Stimulated activated CD4-positive, alpha-beta T cell treated with anti-CD3 and anti-CD28 coated beads, Interleukin-15, amount 100 ng/mL, for 24 hours (primary cell): ENCODE measurements around the gene SMC1B.
A peak's percentile ranks its signal among the peaks of the same experiment; 100 is the strongest.
"Not testable (repeated sequence)": the region's sequence is repeated elsewhere in the genome, so short reads cannot be mapped to it uniquely, and the experiment has no call there.

Experiments
- DNase-seq: peaks from one replicate; pipeline ENCODE4 v3.0.0-alpha.2; 2020

SMC1B gene

GRCh38 chr22:45338795-45339194, 74.6 kb downstream of the SMC1B start:
- no peak for DNase-seq

GRCh38 chr22:45337536-45337935, 75.9 kb downstream of the SMC1B start:
- DNase-seq = no peak

DNA sequence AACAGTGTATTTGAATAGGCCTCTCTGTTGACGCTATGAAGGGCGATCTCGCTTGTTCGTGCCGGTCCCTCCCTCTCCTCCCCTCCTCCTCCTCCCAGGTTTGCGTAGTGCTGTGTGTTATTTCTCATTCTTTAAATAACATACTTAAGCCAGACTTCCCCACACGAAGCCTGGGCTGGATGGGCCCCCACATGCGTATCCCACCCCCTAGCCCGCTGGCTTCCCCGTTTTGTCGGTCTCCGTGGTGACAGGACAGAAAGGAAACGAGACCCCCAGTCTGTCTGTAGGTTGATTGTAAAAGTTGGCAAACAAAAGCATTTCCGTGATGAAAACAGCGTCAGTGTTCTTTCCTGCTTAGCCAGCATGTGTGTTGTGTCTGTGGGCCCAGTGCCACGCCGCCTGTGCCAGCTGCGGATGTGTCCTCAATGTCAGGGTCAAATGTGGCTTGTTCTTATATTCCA, 76.4 kb downstream of the SMC1B start:
- no peak for DNase-seq

DNA sequence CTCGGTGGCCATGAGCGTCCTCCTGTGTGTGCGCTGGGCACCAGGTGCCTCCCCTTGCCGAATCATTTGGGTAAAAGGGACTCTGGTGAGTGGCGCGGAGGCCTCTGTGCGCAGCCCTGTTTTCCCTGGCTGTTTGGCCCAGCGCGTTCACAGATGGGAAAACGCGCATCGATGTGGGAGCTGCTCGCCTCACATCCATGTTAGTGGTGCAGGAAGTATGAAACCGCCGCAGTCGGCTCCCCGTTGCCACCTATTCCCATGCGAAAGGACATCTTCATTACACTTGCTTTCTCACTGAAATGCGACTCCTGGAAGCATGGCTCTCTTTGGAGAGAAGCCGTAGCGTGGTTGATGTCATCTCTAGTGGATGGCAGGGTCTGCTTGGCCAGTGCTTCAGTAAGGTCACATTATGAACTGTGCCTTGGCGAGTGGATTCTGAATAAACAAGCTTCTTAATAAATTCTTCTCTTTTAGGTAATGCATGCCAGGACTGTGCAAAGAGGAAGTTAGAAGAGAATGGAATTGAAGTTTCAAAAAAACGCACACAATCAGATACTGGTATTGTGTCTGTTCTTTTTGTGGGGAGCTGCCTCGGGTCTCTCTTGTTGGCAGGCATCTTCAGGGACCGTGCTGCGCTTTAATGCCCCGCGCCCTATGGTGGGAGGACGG, 77.4 kb downstream of the SMC1B start:
- DNase-seq = no peak

DNA sequence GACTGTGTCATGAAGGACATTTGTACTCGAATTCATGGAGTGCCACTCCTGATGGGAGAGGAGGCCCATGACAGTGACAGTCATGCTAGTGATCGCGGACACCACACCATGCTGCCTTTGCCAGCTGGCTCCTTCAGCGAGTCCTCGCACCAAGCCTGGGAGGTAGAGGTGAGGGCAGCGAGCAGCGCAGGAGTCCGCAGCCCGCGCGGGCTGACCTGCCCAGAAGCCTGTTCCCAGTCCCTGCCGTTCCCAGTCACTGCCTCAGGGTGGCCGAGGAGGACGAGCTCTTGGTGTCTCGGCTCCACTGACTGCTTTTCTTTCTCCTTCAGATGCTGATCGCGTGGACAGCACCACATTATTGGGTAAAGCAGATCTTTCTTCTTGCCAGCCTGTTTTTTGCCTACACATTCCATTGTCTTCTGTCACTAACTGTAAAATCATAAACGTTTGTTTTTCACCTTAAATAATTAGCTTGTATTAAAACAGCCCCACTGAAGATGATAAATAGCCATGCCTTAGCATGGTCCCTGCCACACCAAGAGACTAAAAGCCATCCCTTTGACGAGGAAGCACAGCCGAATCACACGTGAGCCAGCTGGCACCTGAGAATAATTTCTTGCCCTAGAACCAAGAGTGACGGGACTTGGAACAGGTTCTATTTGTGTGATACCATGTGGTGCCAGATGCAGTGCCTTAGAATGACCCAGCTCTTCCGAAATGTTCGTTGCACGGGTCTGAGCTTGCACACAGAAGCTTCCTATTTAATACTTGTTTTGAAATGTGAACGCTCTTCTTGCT, 78.2 kb downstream of the SMC1B start:
- DNase-seq = no peak

GRCh38 chr22:45334528-45334927, 78.9 kb downstream of the SMC1B start:
- no peak for DNase-seq

DNA sequence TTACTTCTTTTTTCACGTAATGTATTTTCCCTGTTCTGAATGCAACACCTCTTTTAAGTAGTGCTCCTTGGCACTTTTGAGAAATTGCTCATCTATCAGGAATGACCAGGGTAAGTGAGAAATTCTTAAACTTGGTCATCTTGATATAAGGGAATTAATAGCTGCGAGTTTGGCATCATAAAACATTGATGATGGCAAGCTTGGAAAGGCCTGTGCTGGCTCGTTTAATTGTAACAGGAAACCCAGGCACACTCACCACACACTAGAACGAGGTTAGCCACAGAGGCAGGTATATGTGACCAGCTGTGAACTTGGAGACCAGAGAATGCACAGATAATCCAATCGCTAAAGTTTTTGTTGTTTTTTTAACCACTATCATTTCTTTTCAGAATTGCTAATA, 79.3 kb downstream of the SMC1B start:
- DNase-seq = no peak

DNA sequence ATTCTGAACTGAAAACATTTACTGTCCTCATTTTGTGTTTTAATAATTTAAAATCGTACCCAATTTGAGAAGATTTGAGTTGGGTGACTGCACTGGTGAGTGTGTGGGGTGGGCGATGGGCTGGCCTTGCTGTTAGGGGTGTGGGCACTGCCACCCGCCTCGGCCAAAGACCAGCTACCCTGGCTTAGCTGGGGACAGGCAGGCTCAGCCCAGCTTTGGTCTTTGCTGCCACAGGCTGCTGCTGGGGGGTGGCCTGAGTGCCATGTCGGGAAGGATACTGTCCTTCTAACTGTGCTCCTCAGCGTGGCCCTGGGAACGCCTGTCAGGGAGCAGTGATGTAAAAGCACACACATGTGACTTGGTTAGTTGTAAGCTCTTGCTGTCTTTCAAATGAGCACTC, 81.4 kb downstream of the SMC1B start:
- no peak for DNase-seq

DNA sequence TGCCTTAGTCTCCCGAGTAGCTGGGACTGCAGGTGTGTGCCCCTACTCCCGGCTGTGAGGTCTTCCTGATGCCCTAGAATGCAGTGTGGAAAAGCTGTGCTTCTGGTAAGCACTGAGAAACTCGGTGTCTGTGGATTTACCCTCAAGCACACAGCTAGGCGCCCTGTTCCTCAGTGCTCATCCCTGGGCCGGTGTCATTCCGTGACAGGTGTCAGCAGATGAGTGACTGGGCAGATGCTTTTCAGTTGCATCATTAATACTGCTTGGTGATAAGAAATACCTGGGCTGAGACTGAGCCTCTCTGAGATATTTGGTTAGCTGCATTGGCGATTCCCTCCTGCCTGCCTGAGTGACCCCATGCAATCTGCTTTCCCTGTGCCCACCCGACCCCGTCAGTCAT, 81.9 kb downstream of the SMC1B start:
- DNase-seq = no peak

GRCh38 chr22:45330548-45330947, 82.9 kb downstream of the SMC1B start:
- no peak for DNase-seq

DNA sequence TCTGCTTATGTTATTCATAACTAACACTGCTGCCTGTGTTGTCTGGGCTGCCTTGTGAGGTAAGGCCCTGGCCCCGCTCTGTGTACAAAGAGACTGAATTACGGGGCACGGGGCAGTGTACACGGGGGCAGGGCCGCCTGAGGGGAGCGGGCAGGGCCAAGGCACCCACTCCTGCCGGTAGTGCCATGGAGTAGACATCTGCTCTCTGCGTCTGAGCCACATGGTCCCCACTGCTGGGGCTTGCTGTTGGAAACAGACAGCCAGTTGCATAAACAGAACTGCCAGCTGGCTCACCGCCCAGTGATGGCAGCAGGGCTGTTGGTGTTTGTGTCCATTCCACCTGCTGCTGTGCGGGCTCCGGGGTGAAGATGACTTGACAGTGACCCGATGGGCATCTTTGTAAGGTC, 83.9 kb downstream of the SMC1B start:
- DNase-seq = no peak

DNA sequence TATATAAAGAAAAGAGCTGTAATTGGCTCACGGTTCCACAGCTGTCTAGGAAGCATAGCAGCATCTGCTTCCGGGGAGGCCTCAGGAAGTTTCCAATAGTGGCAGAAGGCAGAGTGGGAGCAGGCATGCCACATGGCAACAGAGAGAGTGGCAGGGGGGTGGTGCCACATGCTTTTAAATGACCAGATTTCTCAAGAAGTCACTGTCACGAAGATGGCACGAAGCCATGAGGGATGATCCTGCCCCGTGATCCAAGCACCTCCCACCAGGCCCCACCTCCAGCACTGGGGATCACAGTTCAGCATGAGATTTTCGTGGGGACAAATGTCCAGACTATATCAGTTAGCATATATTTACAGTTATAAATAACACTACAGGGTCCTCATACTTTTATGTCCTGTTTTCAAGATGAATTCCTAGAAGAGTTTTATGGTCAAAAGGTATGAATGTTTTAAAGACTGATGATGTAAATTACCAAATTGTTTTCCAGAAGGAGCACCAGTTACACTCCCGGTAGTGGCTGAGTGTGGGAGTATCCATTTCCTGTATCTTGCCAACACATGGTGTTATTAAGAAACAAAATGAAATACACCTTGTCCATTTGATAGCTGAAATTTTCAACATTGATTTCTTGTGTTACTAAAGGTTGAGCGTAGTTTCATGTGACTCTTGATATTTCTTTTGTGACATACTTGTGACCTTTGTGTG, 84.4 kb downstream of the SMC1B start:
- DNase-seq = no peak

DNA sequence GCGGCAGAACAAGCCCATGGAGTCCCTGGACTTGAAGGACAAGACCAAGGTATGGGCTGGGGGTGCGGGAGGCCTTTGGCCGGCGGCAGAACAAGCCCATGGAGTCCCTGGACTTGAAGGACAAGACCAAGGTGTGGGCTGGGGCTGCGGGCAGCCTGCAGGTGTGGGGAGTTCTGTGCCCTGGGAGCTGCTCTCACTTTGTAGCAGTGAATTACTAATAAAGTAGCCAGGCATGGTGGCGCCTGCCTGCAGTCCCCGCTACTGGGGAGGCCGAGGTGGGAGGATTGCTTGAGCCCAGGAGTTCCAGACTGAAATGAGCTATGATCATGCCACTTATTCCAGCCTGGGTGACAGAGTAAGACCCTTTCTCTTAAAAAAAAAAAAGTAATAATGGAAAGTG, 85.1 kb downstream of the SMC1B start:
- DNase-seq = not testable (repeated sequence)

GRCh38 chr22:45324311-45324711, 89.1 kb downstream of the SMC1B start:
- DNase-seq = no peak

DNA sequence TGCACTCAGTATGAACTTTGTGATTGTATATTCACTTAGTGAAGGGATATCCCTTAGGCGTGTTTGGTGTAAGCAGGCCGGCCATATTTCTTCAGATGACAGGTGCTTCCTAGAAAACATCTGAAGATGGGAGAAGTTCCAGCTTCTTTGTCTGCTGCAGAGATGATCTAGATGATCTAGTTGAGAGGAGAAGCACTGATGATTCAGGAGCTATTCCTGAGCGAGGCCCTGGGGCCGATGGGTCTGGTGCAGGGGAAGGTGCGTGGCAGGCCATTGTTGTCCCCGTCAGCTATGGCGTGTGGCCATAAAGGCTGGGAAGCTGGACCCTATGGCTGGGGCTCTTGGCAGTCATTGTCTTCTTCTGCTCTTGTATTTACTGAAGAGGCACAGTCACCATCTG, 89.7 kb downstream of the SMC1B start:
- no peak for DNase-seq

DNA sequence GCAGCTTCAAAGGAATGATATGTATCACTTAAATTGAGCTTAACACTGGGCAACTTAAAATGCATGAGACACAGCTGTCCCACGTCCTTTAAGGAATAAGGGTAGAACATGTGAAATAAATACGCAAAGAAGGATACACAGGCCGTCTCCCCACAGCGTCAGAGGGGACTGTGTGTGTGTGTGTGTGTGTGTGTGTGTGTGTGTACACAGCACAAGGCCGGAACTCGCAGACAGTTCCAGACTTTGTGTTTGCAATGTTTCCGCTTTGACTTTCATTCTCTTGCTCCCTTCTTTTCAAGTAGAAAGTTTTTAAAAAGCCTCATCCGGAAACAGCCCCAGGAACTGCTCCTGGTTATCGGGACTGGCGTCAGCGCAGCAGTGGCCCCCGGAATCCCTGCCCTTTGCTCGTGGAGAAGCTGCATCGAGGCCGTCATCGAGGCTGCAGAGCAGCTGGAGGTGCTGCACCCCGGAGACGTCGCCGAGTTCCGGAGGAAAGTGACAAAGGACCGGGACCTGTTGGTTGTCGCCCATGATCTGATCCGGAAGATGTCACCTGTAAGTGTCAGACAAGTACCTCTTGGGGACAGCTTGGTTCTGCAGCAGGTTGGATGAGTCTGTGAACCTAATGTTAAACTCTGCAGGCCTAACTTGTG, 90.4 kb downstream of the SMC1B start:
- DNase-seq = no peak

DNA sequence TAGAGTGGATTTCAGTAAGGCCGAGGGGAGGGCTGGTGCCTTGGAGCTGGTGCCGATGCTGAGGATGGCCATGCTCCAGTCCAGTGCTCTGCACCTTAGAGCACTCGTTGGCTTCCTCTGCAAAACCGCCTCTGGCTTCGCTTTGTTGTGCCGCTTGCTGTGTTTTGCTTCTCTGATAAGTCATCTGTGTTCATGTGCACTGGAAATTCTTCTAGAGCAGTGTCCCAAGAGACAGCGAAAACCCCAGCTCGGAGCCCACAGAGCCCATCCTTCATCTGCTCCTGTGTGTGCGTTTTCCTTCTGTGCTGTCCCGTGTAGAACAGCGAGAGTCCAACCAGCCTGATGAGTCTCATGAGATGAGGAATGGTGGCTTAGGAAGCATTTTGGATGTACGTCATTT, 91.6 kb downstream of the SMC1B start:
- DNase-seq = no peak

DNA sequence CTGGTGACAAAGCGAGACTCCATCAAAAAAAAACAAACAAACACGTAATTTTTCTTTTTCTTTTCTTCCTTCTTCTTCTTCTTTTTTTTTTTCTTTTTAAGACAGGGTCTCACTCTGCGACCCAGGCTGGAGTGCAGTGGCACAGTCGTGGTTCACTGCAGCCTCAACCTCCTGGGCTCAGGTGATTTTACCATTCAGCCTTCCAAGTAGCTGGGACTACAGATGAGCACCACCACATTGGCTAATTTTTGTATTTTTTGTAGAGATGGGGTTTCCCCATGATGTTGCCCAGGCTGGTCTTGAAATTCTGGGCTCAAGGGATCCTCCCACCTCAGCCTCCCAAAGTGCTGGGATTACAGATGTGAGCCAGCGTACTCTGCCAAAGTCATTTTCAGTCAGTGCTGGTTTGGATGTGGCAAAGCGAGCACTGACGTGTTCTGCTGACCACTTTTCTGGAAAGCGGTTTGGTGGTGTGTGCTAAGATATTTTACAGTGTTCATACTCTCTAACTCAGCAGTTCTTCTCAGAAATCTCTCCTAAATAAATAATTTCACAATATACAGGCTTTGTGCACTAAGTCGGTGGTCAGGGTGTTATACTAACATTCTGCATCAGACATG, 92.9 kb downstream of the SMC1B start:
- DNase-seq = no peak

DNA sequence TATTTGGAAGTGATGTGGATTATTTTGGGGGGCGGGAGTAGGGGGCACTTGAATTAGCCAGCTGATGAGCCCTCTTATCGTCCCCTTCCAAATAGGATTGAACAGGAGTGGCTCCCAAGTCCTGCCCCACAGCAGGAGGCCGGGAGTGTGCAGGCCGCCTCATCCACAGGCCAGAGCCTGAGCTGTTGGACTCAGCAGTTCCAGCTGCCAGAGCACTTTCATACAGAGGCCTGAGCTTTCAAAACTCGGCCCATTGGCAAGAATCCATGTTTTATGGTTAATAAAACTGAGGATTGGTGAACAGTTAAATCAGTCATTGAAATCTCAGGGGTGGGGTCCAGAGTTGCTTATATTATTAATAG, 94.1 kb downstream of the SMC1B start:
- no peak for DNase-seq

DNA sequence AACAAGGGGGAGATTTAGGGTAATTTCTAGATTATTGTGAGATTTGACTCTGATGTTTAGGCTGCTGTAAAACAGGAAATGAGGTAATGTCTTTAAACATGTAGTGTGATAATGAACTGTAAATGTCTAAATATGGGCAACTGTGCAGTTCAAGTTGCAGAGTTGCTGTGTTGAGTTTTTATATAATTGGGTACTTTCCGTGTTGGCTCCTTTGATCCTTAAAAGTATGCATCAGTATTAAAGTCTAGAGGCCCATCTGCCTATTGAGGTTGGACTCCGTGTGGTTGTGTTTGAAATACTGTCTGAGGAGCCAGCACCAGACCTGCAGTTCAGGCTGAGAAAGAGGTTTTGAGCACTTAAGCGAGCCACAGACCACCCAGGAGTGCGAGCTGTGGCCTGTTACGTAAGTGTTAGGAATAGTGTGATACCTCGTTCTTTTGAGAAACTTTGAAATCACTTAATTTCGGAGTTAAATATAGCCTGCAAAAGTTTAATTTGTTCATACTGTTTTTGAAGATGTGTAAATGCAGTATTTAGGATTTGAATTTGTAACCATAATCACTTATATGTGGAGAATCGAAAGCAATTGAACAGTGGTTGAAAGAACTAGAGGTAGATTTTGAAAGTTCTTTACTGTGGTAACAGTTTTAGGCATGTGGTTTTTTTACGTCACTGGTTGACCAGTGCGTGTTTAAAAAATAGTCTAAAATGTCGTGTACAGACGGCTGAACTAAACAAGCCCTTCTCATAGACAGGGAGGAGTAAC, 94.7 kb downstream of the SMC1B start:
- peak; percentile 31 for DNase-seq

DNA sequence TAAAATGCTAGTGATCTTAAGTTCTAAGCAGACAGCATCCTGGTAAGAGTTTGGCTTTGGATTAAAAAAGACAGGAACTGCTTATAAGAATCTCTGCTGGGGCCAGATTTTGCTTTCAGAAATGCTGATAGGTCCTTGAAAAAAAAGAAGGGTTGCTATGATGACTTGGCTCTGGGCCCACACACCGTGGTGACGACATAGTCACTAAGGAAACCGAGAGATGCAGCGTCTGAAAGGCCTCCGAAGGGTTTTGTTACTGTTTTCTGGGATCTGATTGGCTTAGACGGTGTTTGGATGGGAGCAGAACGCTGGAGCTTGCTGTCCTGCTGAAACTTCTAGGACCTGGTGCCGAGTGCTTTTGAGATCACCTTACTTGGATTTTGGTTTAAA, 95.2 kb downstream of the SMC1B start:
- DNase-seq = peak; percentile 90

GRCh38 chr22:45317551-45318167, 95.7 kb downstream of the SMC1B start:
- DNase-seq = no peak
